ENCODE results near the gene PTBP1.

PTBP1 gene

DNA sequence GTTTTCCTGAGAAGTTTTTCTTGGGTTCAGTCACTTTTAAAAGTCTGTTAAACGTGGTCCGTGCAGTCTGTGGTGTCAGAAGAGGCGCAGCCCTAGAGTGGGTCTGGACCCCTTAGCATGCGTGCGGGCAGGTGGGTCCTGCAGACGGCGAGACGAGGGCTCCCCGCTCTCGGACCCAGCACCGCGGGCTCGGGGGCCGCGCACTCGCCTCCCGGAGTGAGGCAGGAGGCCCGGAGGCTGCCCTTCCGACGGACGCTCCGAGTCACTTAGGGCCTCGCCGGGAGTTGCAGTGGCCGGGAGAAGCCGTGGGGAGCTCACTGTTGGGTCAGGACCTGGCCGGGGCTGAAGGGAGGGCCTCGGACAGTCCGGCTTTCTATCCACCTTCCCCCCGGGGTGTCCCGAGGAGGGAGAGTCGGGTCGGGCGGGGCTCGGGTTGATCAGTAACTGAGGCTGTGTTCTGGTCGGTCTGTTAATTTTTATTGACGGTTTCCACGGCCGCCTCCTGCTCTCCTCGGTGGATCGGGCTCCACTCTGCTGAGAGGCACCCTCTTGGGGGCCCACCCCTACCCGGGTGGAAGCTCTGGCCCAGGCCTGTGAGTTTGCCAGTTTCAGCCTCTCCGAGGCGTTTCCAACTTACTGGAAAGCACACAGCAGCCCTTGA lies 1.3 kb downstream of the PTBP1 start:
- FAIRE-seq: no peak

DNA sequence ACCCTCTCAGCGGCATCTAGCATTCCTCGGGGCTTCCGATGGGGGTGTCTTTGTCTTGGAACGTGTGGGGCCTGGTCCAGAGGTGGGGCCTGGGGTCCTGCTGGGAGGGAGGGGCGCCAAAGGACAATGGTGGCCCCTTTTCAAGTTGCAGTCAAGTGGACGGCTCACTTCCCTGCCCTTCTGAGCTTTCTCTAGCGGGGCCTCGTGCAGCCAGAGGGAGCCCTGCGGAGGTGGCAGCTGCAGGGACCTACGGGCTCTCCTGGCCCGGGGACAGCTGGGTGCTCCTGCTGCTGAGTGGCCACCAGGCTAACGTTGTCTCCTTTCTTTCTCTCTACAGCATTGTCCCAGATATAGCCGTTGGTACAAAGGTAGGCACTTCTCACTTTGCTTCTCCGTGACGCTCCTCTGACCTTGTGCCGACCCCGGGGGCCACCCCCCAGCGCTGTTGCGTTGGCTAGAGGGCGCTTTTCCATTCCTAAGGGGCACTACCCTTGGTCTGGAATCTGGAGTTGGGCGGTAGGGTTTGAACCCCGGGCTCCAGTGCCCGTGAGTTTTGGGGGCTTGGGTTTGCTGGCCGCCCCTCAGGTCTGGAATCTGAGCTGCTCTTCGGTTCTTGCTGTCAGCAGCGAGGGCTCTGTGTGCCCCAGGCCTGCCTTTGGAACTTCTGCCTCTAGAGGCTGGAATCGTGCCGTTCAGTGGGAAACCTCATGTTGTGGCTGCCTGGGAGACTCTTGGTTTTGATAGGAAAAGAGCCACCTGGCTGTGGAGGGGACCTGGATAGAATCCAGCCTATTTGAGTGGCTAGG lies 2.0 kb downstream of the PTBP1 start:
- FAIRE-seq: no peak

DNA sequence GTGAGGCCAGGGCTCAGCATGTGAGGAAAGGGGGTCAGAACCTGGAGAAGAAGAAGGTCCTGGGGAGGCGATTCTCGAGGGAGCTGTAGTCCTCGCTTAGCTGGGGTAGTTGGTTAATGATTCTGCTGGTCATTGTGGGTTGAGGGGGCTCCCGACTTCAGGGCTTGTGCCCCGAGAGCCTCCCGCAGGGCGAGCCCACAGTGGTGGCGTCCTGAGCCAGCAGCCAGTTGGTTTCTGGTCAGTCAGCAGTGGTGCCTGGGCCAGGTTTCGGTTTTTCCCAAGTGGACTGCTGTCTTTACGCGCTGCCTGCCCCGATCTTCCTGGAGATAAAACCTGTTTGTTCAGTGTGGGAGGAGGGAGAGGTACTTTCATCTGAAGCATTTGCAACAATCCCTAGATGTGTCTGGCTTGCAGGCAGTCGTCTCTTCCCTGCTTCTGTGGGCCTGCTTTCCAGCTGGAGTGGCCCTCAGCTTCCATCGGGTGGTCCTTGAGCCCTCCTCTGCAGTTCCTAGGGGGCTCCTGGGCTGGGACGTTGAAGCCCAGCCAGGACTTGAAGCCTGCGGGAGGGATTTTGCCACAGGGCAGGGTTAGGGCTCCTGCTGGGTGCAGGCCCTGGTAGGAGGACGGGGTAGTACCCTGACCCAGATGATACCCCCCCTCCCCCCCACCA lies 3.2 kb downstream of the PTBP1 start:
- no peak for FAIRE-seq

DNA sequence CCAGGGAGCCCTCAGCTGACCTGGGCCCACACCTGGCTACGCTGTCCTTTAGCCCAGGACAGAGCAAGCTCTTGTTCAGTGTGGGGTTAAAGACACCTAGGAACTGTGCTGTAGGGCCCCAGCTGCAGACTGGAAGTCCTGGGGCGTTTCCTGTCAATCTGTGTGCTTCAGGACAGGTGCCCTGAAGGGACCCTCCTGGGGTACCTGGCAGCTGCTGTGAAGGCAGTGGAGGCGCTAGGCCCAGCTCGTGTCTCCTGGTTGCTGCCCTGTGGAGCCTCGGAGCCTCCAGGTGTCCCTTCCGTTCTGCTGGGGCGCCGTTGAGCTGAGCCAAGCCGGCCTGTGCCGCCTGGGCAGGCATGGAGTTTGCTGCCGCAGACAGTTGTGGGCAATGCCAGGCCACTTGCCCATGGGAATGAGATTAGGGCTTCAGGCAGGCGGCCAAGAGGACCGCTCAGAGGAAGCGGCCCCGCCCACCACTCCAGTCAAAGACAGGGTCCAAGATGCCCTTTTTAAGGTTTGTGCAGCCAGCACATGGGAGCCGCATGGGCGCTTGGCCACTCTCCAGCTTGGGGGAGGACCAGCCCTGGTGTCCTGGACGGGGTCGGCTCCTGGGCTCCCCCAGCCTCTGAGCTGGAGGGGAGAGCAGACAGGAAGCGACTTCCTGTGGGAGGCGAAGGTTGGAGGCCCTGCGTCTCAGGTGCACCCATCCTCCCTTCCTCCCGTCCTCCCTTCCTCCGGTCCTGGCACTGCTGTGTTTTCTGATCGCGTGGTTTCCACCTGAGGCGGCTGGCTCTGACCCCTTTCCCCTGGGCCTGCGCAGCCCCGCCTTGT lies 4.0 kb downstream of the PTBP1 start:
- no peak for FAIRE-seq

DNA sequence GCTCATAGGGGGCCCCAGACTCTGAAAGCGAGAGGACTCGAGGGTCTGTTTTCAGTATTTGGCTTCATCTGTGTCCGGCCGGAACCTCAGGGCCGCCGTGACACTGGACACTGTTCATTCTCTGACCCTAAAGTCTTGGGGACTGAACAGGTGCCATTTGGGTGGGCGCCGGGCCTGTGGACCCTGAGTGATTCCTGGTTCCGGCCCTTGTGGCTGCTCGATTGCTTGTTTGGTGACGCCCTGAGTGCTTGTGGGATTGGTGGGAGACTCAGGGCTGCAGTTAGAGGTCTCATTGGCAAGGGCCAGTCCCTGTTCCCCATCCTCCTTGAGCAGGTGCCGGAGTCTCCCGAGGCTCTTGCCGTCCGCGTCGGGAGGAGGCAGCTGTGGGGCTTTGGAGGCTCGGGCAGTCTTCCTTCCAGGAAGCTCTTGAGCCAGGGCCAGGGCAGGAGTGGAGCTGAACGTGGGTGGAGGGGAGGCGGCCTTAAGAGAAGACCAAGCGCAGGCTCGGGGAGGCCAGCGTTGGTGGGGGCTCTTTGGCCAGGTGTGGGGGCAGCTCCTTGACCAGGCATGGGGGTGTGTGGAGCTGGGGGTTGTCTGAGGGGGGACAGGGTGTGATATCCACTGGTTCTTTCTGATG lies 4.7 kb downstream of the PTBP1 start:
- FAIRE-seq: no peak

DNA sequence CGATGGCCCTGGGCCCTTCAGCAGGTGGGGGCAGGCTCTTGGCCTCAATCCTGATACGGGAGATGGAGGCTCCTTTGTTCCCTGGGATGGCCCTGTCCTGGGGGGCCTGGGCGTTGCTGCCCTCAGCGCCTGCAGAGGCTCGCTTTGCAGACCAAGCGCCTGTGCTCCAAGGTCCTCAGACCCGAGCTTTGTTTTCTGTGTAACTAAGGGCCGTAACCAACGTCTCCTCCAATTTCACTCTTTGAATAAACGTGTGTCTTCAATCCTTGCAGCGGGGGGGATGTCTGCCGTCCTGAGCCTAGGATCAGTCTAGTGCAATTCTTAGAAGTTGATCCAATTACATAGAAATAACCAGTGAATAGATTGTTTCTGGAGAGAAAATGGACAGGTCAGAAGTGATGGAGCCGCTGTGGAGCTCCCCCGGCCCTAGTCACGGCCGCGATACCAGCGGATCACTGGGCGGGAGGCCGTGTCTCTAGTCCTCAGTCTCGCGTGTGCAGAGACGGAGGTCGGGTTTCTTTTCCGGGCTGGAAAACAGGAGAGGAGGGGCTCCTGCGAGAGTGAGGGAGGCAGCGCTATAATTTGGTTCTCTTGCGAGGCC lies 5.3 kb downstream of the PTBP1 start:
- FAIRE-seq: no peak

DNA sequence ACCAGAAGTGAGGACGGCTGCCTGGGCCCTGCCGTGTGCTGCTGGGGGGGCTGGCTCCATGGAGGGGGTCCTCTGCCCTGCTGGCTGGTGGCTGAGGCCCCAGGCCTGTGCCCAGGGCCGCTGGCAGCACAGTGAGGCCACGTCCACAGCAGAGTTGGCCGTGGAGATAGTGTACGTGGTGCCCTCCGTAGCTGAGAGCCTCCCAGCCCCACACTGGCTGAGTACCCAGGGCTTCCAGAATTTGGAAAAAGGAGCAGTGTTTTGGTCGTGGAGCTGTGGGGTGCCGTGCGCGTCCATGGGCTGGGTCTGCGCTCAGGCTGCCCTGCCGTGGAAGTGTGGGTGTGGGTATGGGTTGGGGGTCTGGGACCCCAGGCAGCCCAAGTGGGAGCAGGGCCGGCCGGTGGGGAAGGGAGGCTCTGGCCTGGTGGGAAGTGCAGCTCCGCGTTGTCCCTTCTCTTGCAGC lies 5.9 kb downstream of the PTBP1 start:
- FAIRE-seq: no peak

DNA sequence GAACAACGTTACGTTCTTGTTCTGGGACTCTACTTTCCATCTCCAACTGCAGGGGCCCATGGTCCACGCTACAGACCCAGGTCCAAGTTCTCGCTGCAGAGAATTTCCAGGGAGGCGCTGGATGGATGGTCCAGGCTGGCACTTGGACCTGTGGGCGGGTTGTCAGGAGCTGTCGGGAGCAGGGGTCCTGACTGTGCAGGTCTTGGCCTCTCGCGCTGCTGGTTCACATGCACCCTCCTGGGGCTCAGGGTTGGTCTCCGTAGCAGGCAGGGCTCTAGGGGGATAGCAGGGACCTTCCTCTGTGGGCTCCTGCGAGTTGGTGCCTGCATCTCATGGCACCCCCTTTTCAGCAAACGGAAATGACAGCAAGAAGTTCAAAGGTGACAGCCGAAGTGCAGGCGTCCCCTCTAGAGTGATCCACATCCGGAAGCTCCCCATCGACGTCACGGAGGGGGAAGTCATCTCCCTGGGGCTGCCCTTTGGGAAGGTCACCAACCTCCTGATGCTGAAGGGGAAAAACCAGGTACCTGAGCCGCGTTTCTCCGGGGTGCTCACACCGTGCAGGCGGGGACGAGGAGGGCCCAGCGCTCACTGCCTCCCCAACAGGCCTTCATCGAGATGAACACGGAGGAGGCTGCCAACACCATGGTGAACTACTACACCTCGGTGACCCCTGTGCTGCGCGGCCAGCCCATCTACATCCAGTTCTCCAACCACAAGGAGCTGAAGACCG lies 6.6 kb downstream of the PTBP1 start:
- no peak for FAIRE-seq

DNA sequence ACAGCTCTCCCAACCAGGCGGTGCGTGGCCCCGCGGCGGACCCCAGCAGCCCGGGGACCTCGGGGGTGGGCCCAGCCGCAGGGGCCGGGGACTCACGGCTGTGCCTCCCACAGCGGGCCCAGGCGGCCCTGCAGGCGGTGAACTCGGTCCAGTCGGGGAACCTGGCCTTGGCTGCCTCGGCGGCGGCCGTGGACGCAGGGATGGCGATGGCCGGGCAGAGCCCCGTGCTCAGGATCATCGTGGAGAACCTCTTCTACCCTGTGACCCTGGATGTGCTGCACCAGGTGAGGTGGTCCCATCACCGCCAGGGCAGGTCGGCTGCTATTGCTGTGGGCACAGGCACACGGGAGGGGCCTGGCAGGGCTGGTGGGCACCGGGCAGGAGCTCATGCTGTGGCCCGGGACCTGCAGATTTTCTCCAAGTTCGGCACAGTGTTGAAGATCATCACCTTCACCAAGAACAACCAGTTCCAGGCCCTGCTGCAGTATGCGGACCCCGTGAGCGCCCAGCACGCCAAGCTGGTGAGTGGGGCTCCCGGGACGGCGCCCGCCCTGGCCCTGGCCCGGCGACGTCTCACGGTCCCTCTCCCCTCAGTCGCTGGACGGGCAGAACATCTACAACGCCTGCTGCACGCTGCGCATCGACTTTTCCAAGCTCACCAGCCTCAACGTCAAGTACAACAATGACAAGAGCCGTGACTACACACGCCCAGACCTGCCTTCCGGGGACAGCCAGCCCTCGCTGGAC lies 7.3 kb downstream of the PTBP1 start:
- FAIRE-seq: no peak

DNA sequence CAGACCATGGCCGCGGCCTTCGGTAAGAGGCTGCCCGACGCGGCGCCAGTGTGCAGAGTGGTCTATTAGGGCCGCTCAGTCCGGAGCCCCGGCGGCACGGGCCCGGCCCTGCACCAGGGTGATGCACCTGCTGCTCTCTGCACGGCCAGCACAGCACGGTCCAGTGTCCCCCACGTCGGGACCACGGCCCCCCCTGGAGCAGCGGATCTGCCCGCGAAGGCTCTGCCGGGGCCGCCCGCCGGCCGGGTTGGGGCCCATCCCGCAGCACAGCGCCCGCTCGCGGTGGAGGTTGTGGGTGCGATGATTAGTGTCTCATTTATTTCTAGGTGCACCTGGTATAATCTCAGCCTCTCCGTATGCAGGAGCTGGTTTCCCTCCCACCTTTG lies 7.9 kb downstream of the PTBP1 start:
- no peak for FAIRE-seq

DNA sequence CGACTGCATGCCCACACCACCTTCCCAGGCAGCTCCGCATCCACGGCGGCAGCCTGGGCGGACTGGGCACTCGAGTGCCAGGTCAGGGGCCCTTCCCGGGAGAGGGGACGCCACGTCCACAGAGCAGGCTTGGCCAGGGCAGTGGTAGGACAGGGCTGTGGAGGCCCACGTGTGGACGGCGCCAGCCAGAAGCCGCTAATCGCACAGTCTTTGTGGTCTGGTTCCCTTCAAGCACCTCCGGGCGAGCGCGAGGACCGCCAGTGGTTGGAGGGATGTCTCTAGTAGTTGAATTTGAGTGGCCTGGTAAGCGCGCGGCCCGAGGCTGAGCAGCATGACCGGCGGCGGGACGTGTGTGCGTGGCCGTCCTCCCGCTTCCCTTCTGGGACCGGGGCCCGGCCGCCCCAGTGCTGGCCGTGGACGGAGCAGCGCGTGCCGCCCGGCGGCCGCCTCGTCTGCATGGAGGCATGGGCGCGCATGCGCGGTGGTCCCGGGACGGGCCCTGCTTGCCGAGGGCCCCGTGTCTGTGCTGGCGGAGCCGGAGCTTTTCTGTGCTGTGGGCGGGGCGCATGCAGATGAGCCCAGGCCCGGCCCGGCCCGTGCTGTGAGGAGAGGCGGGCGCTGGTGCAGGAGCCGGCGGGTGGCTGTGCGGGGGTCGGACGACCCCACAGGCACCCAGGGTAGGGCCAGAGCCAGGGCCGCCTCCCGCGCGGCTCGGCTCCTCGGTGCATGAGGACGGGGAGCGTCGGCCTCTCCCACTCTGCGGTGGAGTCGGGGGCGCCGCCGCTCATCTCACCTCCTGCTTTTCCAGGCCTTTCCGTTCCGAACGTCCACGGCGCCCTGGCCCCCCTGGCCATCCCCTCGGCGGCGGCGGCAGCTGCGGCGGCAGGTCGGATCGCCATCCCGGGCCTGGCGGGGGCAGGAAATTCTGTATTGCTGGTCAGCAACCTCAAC lies 8.6 kb downstream of the PTBP1 start:
- FAIRE-seq: no peak

DNA sequence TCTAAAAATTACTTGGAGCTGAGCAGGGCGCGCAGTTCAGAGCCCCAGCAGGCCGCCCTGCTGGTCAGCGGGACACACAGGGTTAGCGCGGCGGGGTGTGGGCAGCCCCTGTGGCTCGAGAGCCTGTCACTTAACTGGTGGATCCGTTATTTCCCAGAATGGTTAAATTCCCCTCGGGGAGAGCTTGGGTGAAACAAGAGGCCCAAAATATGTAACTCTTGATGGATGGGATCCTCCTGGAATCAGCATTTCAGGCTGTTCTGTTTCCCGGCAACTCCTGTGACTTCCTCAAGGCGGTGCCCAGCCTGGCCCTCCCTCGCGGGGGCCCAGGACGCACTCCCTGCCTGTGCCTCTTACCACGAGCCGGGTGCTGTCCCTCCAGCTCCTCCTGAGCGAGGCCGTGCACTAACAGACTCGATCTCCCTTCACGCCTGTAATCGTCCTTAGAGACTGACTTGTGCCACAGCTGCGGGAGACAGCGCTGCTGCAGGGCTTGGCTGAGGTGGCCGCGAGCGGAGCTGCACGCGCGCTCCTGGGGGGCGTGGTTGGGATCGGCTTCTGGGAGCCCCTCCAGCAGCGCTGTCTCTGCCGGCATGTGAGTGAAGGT lies 9.7 kb downstream of the PTBP1 start:
- no peak for FAIRE-seq

DNA sequence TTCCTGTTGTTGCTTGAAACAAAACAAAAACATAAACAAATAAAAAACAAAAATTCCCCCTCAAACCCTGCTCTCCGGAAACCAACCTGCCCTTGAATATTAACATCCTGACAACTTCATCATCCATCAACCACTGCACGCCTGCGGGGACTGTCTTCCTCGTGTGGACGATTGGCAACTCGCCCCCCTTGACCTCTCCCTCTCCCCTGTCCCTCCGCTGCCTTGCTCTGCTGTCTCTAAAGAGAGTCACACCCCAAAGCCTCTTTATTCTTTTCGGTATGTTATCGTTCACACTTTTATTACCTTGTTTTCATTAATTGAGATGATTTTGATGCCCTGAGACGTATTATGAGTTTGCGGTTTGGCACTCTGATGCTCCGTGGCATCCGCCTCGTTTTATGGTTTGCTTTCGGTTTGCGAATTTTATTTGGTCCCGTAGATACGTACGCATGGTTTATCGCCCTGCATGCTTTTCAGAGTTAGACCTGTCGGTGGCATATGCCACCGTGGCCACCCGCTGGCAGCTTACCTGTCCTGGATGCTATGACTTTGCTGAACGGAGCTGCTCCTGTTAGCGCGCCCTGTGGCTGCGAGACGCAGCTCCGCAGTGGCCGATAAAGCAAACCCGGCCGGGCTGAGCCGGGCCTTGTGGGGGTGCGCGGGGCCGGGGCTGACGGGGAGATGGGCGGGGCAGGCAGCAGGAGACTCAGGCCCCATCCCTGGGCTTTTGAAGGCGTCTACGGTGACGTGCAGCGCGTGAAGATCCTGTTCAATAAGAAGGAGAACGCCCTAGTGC lies 10.6 kb downstream of the PTBP1 start:
- FAIRE-seq: no peak

DNA sequence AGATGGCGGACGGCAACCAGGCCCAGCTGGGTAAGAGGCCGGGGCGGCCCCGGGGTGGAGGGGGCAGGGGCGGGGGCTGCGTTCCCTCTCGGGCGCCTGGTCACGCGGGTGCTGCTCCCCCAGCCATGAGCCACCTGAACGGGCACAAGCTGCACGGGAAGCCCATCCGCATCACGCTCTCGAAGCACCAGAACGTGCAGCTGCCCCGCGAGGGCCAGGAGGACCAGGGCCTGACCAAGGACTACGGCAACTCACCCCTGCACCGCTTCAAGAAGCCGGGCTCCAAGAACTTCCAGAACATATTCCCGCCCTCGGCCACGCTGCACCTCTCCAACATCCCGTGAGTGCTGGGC lies 11.1 kb downstream of the PTBP1 start:
- no peak for FAIRE-seq

DNA sequence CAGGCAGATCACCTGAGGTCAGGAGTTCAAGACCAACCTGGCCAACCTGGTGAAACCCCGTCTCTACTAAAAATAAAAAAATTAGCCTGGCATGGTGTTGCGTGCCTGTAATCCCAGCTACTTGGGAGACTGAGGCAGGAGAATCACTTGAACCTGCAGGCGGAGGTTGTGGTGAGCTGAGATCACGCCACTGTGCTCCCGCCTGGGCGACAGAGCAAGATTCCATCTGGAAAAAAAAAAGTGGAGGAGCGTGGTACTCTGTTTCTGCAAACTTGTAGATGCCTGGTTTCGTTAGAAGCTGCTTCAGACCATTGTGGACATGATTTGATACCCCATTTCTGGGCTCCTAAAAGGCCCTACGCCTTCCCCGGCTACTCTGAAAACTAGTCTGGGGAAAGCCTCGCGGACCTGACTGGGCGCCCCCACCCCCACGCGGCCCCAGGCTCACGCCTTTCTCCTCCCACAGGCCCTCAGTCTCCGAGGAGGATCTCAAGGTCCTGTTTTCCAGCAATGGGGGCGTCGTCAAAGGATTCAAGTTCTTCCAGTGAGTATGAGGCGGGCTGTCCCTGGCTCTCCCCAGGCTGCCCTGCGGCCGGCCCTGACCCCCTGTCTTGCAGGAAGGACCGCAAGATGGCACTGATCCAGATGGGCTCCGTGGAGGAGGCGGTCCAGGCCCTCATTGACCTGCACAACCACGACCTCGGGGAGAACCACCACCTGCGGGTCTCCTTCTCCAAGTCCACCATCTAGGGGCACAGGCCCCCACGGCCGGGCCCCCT lies 13.0 kb downstream of the PTBP1 start:
- FAIRE-seq: no peak

DNA sequence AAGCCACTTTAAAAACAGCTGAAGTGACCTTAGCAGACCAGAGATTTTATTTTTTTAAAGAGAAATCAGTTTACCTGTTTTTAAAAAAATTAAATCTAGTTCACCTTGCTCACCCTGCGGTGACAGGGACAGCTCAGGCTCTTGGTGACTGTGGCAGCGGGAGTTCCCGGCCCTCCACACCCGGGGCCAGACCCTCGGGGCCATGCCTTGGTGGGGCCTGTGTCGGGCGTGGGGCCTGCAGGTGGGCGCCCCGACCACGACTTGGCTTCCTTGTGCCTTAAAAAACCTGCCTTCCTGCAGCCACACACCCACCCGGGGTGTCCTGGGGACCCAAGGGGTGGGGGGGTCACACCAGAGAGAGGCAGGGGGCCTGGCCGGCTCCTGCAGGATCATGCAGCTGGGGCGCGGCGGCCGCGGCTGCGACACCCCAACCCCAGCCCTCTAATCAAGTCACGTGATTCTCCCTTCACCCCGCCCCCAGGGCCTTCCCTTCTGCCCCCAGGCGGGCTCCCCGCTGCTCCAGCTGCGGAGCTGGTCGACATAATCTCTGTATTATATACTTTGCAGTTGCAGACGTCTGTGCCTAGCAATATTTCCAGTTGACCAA lies 13.7 kb downstream of the PTBP1 start:
- no peak for FAIRE-seq

DNA sequence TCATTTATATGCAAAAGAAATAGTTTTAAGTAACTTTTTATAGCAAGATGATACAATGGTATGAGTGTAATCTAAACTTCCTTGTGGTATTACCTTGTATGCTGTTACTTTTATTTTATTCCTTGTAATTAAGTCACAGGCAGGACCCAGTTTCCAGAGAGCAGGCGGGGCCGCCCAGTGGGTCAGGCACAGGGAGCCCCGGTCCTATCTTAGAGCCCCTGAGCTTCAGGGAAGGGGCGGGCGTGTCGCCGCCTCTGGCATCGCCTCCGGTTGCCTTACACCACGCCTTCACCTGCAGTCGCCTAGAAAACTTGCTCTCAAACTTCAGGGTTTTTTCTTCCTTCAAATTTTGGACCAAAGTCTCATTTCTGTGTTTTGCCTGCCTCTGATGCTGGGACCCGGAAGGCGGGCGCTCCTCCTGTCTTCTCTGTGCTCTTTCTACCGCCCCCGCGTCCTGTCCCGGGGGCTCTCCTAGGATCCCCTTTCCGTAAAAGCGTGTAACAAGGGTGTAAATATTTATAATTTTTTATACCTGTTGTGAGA lies 14.3 kb downstream of the PTBP1 start:
- no peak for FAIRE-seq

Measured in colon (tissue), 2 donors.